Mucosa of stomach (tissue), 1 donor: ENCODE measurements around the gene ISM1.

Experiments used
- H3K27me3 ChIP-seq: one replicate; pipeline ENCODE4 v1.7.0; 2013; ENCODE audit warnings: mild to moderate bottlenecking, low read length; ENCODE audit not compliant: control insufficient read depth, insufficient read depth
- H3K36me3 ChIP-seq: one replicate; pipeline ENCODE4 v1.7.0; 2013; ENCODE audit warnings: low read length; ENCODE audit not compliant: control insufficient read depth, insufficient read depth
- H3K4me1 ChIP-seq: one replicate; pipeline ENCODE4 v1.7.0; 2013; ENCODE audit warnings: mild to moderate bottlenecking, low read length; ENCODE audit not compliant: control insufficient read depth, insufficient read depth
- H3K4me3 ChIP-seq: one replicate; pipeline ENCODE4 v1.7.0; 2013; ENCODE audit warnings: low read length
- H3K9ac ChIP-seq: one replicate; pipeline ENCODE4 v1.7.0; 2013; ENCODE audit warnings: mild to moderate bottlenecking, low read length, moderate library complexity
- H3K9me3 ChIP-seq: one replicate; pipeline ENCODE4 v1.7.0; 2013; ENCODE audit warnings: mild to moderate bottlenecking, low read length, moderate library complexity; ENCODE audit not compliant: control insufficient read depth
- donor health status: Pancreatic carcinoma.

ISM1 gene

DNA sequence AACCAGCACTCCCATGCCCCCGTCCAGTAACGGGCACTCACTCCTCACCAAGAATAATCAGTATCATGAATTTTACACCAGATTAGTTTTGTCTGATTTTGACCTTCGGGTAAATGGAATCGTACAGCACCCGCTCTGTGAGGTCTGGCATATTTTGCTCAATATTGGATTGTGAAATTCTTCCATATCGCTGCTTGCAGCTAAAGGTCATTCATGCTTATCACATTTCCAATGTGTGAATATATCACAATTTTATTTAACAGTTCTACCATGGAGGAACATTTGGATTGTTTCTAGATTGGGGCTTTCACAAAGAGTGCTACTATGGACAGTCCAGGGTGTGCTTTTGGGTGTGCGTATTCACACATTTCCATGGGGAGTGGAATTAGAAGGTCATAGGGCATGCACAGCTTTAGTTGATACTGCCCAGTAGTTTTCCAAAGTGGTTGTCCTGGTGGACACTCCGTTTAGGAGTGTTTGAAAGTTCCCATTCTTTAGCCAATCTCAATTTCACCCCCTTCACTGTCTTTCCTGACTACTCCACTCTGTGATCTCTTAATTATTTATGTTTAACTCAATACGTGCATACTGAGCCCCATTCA, 86.6 kb downstream of the ISM1 start:
- Histone ChIP-seq H3K9ac (no peak overlapping the region), H3K9me3 (no peaks in the 10 kb centered on the region), H3K4me1 (no peaks in the 10 kb centered on the region), H3K4me3 (no peak overlapping the region), H3K36me3 (no peaks in the 10 kb centered on the region), H3K27me3 (no peaks in the 10 kb centered on the region)

DNA sequence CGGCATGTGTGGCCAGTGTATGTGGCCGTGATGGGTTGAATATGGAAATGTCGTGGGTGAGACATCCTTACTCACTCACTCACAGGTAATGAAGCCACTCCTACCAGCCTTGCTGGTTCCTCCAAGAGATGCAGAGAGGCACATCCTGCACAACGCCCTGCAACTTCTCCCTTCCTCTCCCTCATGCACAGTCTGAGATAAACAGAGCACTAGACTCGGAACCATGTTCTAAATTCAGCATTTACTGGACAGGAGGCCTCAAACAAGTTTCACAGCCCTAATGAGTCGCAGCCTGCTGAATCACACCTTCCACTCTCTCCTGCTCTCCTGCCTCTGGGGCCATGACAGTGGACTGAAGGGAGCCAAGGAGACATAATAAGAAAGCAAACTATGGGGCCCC, 91.2 kb downstream of the ISM1 start:
- Histone ChIP-seq H3K9me3 (no peaks in the 10 kb centered on the region), H3K36me3 (no peaks in the 10 kb centered on the region), H3K9ac (no peak overlapping the region), H3K4me3 (no peak overlapping the region), H3K4me1 (no peaks in the 10 kb centered on the region), H3K27me3 (no peaks in the 10 kb centered on the region)

DNA sequence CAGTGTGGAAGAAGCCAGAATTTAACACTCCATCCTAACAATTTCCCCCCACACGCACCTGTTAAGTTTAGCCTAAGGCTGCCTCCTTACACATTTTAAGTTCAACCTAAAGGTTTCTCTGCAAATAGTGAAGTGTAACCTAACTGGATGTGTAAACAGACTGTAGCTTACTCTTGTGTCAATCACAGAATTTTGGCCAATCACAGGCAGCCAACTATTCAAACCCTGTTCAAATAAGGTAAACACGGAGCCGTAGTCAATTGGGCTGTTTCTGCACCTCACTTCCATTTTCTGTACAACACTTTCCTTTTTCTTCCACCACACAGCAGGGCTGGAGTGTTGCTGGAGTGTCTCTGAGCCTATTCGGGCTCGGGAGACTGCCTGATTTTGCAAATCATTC, 92.1 kb downstream of the ISM1 start:
- no peaks in the 10 kb centered on the region for H3K9me3 ChIP-seq
- no peaks in the 10 kb centered on the region for H3K27me3 ChIP-seq
- no peak overlapping the region for H3K9ac ChIP-seq
- no peak overlapping the region for H3K4me3 ChIP-seq
- H3K4me1 ChIP-seq = no peaks in the 10 kb centered on the region
- no peaks in the 10 kb centered on the region for H3K36me3 ChIP-seq

DNA sequence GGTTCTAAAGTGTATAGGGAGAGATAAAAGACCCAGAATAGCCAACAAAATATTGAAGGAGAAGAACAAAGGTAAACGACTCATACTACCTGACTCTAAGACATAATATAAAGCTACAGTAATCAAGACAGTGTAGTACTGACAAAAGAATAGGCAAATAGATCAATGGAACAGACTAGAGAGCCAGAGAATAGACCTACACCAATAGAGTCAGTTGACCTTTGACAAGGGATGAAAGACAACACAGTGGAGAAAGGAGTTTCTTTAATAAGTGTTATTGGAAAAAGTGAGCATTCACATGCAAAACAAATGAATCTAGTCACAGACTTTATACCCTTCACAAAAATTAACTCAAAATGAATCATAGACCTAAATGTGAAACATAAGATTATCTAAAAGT, 96.4 kb downstream of the ISM1 start:
- H3K27me3 ChIP-seq = no peaks in the 10 kb centered on the region
- H3K36me3 ChIP-seq = no peaks in the 10 kb centered on the region
- H3K4me3 ChIP-seq = no peak overlapping the region
- H3K9ac ChIP-seq = no peak overlapping the region
- H3K4me1 ChIP-seq = no peaks in the 10 kb centered on the region
- H3K9me3 ChIP-seq = no peaks in the 10 kb centered on the region

DNA sequence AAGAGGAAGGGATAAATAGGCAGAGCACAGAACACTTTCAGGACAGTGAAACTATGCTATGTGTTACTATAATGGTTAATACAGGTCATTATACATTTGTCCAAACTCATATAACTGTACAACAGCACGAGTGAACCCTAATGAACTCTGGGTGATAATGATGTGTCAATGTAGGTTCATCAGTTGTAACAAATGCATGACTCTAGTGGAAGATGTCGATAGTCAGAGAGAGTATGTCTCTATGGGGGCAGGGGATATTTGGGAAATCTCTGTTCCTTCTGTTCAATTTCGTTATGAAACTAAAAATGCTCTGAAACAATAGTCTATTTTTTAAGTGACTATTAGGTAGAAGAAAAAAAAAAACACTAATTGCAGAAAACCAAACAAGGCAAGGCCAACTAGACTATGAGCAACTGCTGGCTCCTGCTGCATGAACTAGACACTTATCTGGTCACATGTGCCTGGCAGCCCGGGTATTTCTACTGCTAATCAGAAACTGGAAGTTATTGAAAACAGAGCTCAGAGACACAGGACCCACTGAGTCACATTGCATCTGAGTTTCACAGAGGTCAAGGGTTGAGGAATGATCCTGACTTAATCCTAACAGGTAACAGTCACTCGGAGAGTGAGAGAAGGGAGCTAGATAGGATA, 97.9 kb downstream of the ISM1 start:
- H3K9ac ChIP-seq = no peak overlapping the region
- no peak overlapping the region for H3K4me3 ChIP-seq
- no peaks in the 10 kb centered on the region for H3K4me1 ChIP-seq
- no peaks in the 10 kb centered on the region for H3K36me3 ChIP-seq
- H3K27me3 ChIP-seq = no peaks in the 10 kb centered on the region
- H3K9me3 ChIP-seq = no peaks in the 10 kb centered on the region

DNA sequence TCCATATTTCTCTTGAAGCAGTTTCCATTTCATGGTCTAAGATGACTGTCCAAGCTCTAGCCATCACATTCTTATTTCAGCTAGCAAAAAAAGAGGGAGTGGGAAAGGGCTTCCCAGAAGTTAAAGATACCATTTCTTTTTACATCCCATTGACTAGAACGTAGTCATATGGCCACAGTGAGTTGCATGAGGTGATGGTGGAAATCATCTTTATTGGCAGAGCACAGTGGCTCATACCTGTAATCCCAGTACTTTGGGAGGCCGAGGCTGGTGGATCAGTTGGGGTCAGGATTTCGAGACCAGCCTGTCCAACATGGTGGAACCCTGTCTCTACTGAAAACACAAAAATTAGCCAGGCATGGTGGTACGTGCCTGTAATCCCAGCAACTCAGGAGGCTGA, 99.6 kb downstream of the ISM1 start:
- H3K27me3 ChIP-seq = no peaks in the 10 kb centered on the region
- no peaks in the 10 kb centered on the region for H3K9me3 ChIP-seq
- H3K4me3 ChIP-seq = no peak overlapping the region
- no peaks in the 10 kb centered on the region for H3K4me1 ChIP-seq
- no peak overlapping the region for H3K9ac ChIP-seq
- no peaks in the 10 kb centered on the region for H3K36me3 ChIP-seq

DNA sequence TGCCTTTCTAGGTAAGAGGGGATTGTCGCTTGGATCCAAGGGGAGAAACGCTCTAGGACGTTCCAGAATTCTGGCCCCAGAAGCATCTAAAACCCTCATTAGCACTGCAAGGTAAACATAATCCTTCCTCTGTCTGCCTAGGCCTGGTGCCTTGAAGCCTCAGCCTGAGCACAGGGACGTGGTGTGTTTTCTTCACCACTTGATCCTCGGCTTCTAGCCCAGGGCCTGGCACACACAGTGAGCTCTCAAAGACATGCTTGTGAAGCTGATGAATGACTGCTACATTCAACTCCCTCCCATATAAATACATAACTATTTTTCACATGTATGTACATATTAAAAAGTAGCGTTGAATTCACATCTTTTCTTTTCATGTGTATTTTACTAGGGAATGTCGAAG, 100.3 kb downstream of the ISM1 start:
- H3K4me3 ChIP-seq = no peak overlapping the region
- no peak overlapping the region for H3K9ac ChIP-seq
- H3K36me3 ChIP-seq = no peaks in the 10 kb centered on the region
- H3K27me3 ChIP-seq = no peaks in the 10 kb centered on the region
- H3K4me1 ChIP-seq = no peaks in the 10 kb centered on the region
- no peaks in the 10 kb centered on the region for H3K9me3 ChIP-seq

DNA sequence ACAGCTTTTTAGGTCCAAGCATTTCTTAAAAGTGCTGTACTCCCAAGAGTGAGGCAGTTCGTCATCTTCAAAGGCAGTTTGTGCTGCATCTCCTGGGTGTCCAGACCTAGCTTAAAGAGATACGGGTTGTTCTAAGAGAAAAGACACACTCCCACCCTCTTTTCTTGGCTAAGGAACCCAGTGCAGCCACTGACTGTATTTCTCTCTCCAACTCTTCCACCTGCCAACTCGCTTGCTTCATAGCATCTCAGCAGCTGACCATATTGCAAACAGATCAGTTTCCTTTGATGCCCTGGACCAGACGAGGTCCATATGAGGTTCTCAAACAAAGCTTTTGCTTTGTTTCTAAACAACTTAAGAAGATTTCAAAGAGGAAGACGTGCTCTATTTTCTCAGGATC, 101.1 kb downstream of the ISM1 start:
- no peaks in the 10 kb centered on the region for H3K27me3 ChIP-seq
- H3K9me3 ChIP-seq = no peaks in the 10 kb centered on the region
- H3K9ac ChIP-seq = no peak overlapping the region
- H3K4me1 ChIP-seq = no peaks in the 10 kb centered on the region
- H3K36me3 ChIP-seq = no peaks in the 10 kb centered on the region
- H3K4me3 ChIP-seq = no peak overlapping the region

DNA sequence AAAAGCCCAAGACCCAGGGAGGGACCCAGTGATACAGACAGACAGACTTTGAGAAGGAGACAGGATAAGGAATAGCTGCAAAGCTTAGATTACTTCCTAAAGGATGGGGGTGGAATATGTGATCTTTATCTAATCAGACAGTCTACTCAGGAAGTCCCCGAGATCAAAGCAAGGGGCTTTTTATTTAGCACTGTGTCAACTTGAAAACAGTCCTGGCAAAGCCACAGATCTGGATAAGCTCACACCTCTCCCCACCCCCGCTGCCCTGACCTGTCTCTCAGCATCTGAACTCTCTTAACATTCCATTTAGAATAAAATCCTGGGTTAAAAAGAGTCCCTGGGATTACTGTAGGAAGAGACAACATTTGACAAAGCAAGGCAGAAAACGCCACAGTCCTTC, 101.5 kb downstream of the ISM1 start:
- H3K4me3 ChIP-seq = no peak overlapping the region
- H3K9me3 ChIP-seq = no peaks in the 10 kb centered on the region
- H3K4me1 ChIP-seq = no peaks in the 10 kb centered on the region
- H3K27me3 ChIP-seq = no peaks in the 10 kb centered on the region
- no peak overlapping the region for H3K9ac ChIP-seq
- H3K36me3 ChIP-seq = no peaks in the 10 kb centered on the region

DNA sequence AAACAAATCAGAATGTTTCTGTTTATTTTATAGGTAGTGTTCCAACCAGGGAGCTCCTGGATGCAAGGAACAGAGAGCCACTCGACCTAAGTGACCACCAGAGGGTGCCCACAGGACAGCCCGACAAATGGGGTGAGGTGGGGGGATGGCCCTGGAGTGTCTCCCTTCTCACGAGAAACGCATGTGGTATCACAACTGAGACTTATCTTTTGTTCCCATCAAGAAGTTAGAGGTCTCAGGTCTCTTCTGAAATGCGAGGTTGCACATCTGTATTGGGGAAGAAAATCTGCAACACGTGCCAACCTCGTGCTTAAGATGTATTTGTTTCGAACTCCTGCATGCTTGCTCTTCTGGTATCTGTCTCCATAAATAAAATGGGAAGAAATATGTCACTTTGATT, 104.0 kb downstream of the ISM1 start:
- no peaks in the 10 kb centered on the region for H3K36me3 ChIP-seq
- no peak overlapping the region for H3K4me3 ChIP-seq
- no peaks in the 10 kb centered on the region for H3K27me3 ChIP-seq
- H3K4me1 ChIP-seq = no peaks in the 10 kb centered on the region
- H3K9me3 ChIP-seq = no peaks in the 10 kb centered on the region
- no peak overlapping the region for H3K9ac ChIP-seq

DNA sequence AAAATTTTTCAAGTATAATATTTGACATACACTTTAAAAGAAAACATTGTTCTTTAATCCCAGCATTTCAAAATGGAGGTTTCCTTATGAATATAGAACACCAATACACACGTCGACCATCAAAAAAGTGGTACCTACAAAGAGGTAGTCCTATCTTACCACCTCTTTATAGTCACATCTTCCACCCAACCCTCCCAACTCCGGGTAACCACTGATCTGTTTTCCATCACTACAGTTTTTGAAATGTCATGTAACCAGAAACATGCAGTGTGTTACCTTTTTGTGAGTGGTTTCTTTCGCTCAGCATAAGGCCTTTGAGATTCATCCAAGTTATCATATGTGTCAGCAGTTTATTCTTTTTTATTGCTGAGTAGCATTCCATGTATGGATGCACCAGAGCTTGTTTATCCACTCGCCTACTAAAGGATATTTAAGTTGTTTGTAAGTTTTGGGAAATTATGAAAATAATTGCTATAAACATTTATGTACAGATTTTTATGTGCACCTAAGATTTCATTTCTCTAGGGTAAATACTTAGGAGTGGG, 104.8 kb downstream of the ISM1 start:
- Histone ChIP-seq H3K27me3 (no peaks in the 10 kb centered on the region), H3K36me3 (no peaks in the 10 kb centered on the region), H3K4me1 (no peaks in the 10 kb centered on the region), H3K9ac (no peak overlapping the region), H3K9me3 (no peaks in the 10 kb centered on the region), H3K4me3 (no peak overlapping the region)

DNA sequence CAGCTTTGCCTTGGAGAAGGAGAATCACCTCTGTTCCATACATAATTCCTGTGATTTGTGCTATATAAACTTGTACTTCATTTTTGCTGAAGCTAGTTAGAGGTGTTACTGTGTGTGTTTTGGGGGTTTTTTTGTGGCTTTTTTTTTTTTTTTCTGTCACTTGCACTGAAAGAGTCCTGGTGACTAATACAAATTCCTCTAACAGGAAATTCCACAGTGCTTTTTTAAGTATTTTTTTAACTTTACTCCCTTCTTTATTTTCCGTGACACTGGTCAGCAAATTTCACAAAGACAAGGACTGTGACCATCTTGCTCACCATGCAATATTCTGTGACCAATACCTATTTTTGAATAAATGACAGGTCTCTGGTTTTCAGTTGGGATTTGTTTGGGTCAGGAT, 110.5 kb downstream of the ISM1 start:
- Histone ChIP-seq H3K36me3 (no peaks in the 10 kb centered on the region), H3K9ac (no peak overlapping the region), H3K27me3 (no peaks in the 10 kb centered on the region), H3K4me1 (no peaks in the 10 kb centered on the region), H3K9me3 (no peaks in the 10 kb centered on the region), H3K4me3 (no peak overlapping the region)
